Retina (tissue), 1 donor: ENCODE measurements around the gene KRTAP5-3.
"Not testable (repeated sequence)": the region's sequence is repeated elsewhere in the genome, so short reads cannot be mapped to it uniquely, and the experiment has no call there.

Experiments
- DNase-seq: peaks from one replicate; pipeline ENCODE4 v3.0.0-alpha.2; 2016

Gene KRTAP5-3

DNA sequence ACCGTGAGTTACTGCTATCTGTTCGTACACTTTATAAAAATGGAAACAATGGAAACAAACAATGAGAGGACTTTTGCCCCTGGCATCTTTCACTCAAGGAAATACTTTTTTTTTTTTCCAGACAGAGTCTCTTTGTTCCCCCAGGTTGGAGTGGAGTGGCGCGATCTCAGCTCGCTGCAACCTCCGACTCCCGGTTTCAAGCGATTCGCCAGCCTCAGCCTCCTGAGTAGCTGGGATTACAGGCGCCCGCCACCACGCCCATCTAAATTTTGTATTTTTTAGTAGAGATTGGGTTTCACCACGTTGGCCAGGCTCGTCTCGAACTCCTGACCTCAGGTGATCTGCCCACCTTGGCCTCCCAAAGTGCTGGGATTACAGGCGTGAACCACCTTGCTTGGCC is 32.5 kb downstream of the KRTAP5-3 start:
- not testable (repeated sequence) for DNase-seq

DNA sequence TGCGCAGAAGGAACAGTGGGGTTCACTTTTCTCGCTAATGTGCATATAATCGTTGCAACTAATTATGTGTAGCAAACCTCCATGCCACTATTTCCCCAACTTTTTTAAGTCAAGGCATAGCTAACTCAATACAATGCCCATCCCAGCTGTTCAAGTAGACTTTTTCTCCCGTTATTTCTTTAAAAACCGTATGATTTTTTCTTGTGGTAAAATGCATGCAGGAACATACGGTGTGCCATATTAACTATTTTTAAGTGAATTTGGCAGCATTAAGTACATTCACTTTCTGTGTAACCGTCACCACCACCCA is 33.4 kb downstream of the KRTAP5-3 start:
- DNase-seq: no peak

DNA sequence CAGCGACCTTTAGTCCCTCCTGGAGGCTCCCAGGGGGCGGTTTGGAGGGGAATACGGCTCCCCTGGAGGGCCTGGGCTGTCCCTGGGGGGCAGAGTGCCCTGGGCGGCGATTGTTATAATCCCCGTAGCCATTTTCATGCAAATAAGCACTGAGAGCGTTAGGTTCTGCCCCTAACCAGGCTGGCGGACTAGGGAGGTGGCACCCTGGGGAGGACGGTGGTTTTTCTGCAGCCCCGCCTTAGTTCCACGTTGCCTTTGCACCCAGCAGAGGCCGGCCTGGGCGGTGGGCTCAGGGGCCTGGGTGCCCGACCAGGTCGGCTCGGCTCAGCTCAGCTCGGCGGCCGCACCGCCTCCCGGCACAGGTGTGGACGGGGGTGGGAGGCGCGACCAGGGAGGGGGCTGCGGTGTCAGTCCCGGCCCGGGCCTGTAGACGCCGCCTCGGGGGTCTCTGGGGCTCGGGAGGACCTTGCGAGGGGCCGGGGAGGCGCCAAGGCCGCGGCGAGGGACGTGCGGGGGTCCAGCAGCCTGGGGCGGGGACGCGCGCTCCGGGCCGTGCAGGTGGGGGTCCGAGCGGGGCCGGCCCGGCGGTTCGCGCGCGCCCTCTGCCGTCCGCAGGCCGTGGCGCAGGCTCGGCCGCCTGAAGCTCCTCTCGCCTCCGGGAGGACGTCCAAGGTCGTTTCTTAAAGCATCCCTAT is 33.9 kb downstream of the KRTAP5-3 start:
- peak; percentile 81 for DNase-seq

DNA sequence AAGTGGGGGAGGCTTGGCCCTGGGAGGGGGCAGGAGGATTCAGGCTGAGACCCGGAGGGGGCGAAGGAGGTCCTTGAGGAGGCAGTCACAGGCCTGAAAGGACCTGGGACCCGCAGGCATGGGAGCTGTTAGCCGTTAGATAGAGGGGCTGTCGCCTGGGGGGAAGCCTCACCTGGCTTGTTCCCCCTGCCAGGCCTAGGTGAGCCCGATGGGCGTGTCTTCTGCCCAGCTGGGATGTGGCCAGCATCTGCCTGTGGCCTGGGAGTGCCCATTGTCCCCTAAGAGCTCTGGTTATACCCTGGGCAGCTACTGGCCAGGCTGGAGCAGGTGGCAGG is 34.4 kb downstream of the KRTAP5-3 start:
- DNase-seq: peak; percentile 78

DNA sequence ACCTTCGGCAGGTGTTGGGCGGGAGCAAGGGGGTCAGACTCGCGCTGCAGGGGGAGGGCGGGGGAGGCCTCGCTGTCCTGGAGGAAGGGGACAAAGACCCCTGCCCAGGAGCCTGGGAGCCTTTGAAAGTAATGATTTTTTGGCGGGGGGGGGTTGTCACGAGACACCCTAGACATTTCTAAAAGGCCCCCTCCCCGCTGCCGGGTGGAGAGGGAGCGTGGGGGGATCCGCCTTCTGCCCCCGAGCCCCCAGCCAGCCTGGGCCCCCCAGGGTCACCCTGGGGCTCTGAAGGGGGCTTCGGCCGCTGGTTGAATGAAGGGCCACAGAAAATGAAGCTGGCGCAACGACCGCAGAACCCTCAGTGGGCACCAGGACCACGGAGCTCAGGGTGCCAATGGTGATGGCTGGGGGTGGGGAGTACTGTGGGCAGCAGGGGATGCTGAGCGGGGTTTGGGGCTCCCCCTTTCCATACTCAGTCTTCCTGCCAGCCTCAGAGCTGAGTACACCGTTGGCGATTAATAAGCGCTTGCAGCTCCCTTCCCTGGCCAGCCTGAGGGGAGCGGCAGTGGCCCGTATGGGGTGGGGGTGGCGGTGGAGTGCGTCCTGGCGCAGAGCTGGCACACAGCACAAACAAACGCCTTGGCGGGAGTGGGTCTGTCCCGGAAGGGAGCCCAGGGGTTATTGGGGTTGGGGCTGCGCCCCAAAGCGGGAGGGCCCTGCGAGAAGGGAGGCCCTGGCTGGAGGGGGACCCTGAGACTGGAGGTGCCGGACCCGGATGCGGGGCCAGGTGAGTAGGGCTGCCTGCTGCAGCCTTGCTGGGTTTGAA is 35.0 kb downstream of the KRTAP5-3 start:
- peak; percentile 66 for DNase-seq

DNA sequence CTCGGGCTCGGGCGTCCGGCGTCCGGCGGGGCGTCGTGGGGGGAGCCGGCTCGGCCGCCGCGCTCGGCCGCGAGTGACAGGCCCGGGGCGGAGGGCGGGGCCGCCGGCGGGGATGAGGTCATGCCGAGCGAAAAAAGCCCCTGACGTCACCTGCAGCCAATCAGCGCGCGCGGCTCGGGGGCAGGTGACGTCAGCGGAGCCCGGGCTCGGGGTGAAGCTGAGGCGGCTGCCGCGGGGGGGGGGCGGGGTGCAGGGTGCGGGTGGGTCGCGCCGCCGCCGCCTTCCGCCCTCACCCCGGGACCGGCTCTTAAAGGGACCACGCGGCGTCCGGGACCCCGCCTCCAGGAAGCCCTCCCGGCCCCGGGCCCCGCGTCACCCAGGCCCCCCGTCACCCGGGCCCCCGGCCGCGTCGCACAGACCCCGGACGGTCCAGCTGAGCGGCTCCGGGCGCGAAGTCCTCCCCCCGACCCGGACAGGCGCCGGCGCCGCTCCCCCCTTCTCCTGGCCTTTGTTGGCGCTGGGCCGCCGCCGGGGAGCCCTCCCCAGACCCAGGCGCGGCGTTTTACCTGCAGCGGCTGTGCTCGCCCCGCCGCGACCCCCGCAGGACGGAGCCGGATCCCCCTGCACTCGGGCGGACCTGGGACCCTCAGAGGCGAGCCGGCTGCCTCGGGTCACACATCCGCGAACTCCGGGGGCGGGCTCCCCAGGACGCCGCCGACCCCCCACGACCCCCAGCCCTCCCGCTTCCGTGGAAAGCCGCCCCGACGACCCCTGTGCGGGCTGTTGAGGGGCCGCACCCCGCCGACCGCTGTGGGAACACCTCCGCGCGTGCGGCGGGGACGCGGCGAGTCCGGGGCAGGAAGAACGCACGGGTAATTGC is 35.8 kb downstream of the KRTAP5-3 start, which contains the start of gene DUSP8:
TSS of gene DUSP8 (minus strand) at position 75 of the 880 bp plus-strand sequence. CDS start 6,445 bp downstream, outside the sequence.
- DNase-seq: peak; percentile 87

DNA sequence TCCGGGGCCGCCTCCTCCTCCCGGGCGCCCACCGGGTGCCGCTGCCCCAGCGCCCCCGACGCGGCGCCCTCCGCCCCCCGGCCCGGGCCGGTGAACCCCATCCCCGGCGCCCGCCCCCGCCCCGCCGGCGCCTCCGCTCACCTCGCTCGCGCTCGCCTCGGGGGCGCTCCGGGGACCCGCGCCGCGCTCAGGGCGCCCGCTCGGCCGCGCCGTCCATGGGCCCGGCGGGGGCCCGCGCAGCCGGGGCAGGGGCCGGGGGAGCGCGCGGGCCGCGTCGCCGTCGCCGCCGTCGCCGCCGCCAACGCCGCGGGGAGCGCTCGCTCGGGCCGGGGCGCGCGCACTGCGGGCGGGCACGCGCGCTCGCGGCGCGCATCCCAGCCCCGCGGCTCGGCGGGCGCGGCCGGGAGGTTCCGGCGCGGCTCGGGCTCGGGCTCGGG is 36.5 kb downstream of the KRTAP5-3 start:
- DNase-seq: no peak

DNA sequence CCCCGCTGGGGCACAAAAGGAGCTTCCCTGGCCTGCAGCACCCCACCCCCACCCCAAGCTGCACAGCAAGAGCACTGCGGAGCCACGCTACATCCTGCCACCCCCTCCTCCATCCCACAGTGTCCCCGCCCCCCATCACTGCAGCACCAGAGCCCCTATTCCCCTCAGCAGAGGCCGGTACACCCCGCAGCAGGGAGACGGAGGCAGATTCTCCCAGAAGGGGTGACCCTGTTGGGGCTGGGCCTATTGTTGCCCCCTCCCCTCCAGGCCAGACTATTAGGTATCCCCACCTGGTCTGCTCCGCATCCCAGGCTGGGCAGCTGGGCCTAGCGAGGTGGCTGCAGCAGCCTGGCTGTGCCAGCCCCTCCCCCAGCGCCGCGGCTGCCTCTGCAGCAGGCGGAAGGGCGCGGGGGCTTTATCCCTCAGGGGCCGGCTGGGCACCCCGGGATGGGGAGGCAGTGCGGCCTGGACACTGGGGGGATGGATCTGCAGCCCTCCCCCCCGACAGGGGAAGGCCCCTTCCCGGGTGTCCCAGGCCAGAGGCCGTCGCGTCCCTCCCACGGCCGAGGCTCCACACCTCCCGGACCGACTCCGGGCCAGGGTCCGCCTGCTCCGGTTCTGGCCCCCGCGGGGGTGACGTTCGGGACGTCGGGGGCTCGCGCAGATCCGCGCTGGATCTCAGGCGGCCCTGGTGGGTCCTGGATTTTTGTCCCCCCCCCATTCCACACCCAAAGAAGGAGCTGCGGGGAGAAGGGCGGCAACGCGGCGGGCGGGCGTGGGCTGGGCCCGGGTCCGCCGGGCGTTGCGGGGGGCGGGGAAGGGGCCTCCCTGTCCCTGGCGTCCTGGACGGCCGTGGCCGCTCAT is 37.1 kb downstream of the KRTAP5-3 start:
- peak; percentile 78 for DNase-seq

DNA sequence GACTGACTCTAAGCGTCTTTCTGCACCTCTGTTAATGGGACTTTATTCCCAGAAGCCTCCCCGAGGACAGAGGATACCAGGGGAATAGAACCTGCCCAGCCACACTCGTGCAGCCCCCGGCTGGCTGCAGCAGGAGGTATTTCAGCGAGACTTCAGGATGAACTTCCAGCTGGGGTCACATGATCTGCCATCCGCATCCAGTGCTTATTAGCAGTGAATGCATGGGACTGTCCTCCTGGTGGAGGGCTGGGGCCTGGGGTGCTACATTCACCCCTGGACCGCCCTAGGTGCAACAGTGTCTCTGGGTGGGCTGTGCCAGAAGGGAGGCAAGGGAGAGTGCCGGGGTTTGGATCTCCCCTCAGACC is 37.8 kb downstream of the KRTAP5-3 start:
- no peak for DNase-seq

DNA sequence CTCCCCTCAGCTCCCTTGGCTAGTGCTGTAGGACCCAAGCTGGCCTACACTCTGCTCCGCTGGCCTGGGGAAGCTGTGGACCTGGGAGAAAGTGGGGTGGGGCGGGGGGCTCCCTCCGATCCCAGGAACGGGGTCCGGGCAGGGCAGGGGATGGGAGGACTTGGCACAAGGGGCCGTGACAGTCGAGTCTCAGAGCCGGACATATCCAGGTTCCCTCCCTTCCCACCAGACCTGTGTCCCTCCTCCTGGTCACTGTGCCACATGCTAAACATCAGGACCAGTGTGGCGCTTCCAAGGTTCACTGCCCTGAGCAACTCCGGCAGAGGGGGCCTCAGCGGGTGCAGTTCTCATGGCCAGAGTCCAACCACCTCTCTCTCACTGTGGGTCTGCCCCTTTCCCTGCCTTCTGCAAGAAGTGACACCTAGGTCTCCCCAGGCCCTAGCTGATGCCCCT is 38.2 kb downstream of the KRTAP5-3 start:
- no peak for DNase-seq

DNA sequence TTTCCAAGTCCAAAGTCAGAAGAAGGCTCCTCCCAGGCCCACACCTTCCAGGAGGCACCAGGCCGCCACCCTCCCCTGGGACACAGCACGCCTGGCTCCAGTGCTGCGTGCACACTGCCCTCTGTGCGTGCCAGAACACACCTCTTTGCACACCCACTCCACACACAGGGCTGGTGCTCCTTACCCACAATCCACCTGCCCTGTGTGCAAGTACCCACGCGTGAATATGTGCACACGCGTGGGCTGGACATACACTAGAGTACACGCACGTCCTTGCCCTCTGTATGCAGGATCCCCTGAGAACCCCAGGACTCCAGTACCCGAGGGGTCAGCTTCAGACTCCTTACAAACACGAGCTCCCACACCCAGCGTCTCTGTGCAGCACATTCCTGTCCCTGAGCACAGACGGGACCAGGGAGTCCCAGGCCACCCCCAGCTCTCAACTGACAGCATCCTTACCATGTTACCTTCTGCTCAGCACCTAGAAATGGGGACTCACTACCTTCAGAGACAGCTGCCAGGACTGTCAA is 38.9 kb downstream of the KRTAP5-3 start:
- no peak for DNase-seq

DNA sequence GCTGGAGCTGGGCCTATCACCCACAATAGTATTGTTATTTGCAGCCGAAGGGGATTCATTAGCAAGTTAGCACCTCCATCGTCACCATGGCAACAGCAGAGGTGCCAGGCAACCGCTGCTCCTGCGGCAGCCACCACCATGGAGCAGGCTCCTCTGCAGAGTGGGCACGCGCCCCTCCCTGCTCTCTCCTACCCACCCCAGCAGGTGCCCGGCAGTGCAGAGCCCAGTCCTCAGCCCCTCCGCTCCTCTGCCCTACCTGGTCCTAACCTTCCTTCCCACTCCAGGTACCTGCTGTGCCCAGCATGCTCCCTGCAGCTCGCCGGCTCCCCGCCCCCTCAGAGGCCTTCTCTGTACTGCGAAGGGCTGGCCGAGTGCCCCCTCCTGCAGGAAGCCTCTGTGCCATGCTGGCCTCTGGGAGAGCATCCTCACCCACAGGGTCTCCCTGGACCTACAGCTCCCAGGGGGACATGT is 39.8 kb downstream of the KRTAP5-3 start:
- DNase-seq: no peak

DNA sequence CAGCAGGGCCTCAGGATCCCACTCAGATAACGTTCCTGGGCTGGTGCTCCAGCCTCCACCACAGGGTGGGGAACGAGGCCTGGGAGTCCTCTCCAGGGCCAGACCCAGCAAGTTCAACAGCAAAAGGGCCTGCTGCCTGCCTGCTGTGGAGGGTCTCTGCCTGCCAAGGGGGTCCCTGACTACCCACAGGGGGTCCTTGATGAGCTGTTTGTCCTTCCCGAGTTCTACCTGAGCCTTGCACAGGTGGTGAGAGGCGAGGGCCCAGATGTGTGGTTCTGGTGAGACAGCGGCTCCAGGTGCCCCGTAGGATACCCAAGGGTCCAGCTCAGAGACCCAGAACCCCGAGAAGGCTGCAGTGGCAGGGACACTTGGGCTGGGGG is 40.6 kb downstream of the KRTAP5-3 start:
- DNase-seq: no peak

DNA sequence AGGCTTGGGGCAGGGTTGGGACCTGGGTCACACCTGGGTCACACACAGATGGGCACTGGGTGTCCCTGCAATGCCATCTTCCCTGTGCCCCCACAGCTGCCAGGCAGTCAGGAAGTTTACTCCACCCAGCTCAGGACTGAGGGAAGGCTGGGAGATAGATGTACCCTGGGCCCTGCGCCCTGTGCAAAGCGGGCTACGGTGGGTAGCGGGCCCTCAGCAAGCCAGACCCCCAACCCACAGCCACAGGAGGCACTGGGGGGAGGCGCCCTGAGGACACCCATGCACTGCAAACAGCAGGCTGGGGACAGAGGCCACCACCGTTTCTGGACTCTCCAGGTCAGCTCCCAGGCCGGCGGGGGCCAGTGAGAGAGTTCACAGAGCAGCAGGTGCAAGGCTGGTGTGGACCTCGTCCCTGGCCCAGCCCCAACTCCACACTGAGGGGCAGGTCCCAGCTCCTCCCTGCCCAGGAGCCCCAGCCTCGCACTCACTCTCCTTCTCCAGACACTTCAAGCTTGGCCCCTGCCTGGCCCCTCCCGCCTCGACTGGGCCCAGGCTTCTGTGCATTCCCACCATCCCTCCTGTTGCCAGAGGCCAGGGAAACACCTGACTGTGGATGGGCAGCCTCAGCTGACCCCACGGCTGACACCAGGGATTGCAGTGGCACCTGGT is 41.1 kb downstream of the KRTAP5-3 start:
- DNase-seq: no peak

DNA sequence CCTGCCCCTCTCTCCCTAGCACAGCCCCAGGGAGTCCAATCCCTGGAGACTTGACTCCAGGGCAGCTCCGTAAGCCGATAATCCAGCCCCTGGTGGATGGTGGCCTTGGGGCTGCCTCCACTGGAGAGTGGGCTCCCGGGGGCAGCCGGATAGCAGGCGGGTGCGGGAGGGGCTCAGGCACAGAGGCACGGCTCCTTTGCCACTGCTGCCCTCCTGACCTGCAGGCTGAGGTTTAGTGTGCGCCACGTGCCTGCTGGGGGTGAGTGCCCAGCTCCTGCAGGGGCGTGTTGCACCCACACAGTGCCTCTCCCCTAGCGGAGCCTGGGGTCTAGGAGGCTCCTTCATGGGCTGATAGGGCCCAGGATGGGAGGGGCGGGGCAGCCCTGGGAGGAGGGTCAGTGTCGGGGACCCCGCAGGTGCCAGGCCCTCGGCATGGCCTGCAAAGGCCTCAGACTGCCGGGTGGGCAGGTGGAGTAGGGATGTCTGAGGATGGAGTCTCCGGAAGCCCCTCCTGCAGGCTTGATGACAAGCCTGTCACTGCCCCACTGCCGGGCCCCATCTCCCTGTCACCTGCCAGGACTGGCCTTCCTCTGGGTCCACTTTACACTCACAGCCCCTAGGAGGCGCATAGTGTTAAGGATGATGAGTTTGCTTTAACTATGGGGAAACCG is 41.7 kb downstream of the KRTAP5-3 start:
- DNase-seq: no peak

DNA sequence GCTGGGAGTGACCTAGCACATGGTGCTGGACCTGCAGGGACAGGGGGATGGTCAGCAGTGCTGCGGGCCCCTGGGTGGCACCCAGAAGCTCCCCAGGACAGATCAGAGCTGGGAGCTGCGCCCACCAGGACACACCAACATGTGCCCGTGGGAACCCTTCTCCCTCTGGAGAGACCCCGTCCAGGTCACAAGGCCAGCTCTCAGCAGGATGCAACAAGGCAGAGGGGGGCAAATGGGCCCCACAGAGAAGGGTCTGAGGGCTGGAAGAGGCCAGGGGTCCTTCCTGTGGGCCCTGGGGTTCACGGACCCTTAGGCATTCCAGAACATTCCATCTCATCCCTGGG is 42.4 kb downstream of the KRTAP5-3 start:
- DNase-seq: no peak

DNA sequence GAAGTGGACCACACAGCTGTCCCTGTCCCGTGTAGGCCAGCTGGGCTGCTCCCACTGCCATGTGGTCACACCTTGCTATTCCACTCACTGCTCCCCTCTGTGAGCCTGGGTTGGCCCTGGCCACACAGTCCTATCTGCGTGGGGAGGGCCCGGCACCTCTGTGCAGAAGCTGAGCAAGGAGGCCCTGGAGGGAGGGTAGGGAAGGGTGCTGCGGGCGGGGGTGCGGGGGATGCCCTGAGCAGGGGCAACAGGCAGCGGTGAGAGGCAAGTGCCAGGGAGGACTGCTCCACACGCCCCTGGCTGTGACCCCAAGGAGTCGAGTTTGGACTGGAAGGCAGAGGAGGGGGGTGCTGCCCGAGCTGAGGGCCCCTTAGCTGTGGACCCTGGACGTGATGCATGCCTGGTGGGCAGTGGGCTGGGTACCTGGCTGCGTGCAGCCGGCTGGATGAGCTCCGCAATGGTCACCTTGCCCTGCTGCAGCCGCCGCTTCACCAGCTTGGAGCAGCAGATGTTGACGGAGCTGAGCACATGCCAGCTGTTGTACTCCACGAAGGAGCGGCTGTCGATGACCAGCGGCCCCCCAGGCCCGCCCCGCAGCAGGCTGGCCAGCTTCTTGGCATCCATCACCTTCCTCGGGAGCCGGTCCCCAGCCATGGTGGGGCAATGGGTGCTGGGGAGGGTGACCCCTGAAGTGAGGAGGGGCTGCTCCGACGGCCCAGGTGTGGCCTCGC is 42.9 kb downstream of the KRTAP5-3 start:
- no peak for DNase-seq

DNA sequence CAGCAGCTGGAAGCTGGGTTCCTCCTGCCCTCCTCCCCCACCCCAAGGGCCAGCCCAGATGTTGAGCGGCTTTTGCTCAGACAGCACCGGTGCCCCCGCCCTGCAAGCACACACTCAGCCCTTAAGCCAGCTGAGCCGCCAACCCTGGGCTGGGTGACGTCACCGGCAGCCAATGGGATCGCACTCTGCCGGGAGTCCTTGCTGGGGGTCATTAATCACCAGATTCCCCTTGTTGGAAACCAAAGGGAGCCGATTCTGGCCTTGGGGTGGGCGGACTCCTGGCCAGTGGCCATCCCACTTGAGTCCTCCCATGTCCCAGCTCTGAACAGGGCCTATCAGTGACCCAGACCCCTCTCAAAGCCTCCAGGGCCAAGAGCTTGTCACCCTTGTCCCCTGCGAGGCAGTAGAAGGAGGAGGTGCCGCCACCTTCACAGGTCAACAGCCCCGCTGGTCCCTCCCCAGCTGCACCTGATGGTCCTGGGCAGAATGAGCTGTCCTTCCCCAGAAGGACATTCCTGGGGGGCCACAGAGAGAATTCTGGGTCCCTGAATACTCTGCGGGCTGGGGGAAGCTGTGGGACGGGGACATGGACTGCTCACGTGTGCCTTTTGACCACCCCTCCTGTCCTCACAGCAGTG is 43.6 kb downstream of the KRTAP5-3 start:
- peak; percentile 64 for DNase-seq

DNA sequence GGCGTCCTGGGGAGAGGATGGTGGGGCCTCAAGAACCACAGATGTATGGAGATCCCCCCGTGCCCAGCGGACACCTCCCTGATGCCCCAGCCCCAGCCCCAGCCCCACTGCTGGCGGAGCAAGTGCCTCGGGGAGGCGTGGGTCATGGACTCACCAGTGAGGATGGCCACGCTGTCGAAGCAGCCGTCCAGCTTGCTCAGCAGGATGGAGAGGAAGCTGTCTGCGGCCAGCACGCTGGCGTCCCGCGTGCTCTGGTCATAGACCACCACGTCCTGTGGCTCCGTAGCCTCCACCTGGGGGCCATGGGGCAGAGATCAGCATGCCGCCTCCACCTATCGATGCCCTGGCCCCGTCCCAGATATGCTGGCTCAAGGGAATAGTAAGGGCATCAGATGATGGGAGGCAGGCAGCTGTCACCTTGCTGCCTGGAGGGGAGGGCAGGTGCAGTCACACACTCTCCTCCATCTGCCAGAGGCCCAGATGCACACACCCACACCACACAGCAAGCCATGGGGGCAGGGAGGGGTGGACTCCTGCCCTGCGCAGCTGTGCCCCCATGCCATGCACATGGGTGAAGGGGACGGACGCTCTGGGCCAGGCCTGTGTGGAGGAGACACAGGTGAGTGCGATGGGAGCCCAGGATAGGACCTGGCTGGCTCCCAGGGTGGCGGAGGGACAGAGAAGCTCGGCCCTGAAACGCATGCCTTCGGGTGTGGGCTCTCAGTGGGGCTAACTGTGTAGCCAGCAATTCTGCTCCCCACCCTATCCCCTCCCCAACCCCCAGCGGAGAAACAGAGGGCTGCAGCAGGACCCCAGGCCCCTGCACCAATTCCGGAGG is 44.3 kb downstream of the KRTAP5-3 start:
- DNase-seq: no peak
